ENCODE measurements around the gene CCR8. TPM values are rescaled to one million over a fixed set of nuclear protein-coding genes. Genes with fewer than 3 reads are reported as not detected.
A peak's percentile ranks its signal among the peaks of the same experiment; 100 is the strongest.

Gene CCR8
- total and polyA plus RNA-seq, 12 donors, result not detected

DNA sequence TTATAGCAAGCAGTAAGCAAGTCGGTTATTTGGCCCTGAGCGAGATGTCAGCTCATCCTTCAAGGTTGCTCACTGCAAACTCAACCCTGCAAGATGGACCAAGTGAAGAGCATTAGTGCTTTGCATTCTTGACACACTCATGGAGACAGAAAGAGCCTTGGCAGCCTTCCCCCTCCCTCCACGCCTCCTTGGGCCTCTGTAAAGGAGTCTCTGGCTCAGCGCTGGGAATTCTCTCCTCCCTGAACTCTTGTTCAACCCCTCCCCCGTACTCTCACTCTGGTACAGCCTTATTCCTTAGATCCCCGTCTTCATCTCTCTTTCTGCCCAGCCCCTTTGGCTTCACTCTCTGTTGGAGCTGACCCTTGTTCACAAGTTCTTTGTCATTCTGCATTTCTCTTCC lies 47.5 kb upstream of the CCR8 start:
- peaks cover 0 to 45% (median 4%) of the 10 kb centered on the region in 9 donors for H3K4me1 ChIP-seq
- no peak overlapping the region for H3K4me3 ChIP-seq
- no peaks in the 10 kb centered on the region for H3K27me3 ChIP-seq
- no peaks in the 10 kb centered on the region for H3K9me3 ChIP-seq
- TF ChIP-seq, protein P1, sequence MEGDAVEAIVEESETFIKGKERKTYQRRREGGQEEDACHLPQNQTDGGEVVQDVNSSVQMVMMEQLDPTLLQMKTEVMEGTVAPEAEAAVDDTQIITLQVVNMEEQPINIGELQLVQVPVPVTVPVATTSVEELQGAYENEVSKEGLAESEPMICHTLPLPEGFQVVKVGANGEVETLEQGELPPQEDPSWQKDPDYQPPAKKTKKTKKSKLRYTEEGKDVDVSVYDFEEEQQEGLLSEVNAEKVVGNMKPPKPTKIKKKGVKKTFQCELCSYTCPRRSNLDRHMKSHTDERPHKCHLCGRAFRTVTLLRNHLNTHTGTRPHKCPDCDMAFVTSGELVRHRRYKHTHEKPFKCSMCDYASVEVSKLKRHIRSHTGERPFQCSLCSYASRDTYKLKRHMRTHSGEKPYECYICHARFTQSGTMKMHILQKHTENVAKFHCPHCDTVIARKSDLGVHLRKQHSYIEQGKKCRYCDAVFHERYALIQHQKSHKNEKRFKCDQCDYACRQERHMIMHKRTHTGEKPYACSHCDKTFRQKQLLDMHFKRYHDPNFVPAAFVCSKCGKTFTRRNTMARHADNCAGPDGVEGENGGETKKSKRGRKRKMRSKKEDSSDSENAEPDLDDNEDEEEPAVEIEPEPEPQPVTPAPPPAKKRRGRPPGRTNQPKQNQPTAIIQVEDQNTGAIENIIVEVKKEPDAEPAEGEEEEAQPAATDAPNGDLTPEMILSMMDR (IDR thresholded peaks at IDR 0.05), result no peak
- no peak for ATAC-seq
- DNase-seq, result no peak
- H3K27ac ChIP-seq, result no peak overlapping the region
- WGBS, 2 donors, result 76 to 82% methylated on average over 6 of the region's 6 CpGs
- intact Hi-C loops (cut with DNase I), result no loop called here
- H3K36me3 ChIP-seq, result no peaks in the 10 kb centered on the region

DNA sequence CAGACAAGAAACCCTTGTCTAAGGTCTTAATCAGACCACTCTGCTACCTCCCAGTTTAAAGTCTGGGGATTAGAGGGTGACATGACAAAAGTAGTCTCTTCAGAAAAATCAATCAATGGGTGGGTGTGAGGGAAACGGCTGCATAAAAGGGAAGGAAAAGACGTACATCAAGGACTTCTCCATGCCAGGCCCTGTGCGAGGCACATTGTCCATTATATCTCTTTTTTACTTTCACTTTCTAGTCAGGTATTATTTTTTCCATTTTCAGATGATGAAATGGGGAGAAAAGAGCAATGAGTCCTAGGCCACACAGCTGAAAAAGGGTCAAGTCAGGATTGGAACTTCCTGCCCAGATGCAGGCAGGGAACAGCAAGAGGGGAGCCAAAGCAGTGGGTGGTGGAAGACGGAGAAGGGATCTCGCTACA lies 45.0 kb upstream of the CCR8 start:
- Histone ChIP-seq H3K4me1 (peaks cover 0 to 36% (median 4%) of the 10 kb centered on the region in 9 donors), H3K27ac (peak overlapping the region in 2 of 10 donors; percentile 7 to 35), H3K36me3 (no peaks in the 10 kb centered on the region), H3K4me3 (no peak overlapping the region), H3K9me3 (no peaks in the 10 kb centered on the region), H3K27me3 (no peaks in the 10 kb centered on the region)
- ATAC-seq (peak in 1 of 8 donors; percentile 41), DNase-seq (no peak)
- intact Hi-C loops (cut with DNase I), result no loop called here
- WGBS, 2 donors, result 52 to 60% methylated on average over 5 of the region's 5 CpGs
- TF ChIP-seq, protein P1 (IDR thresholded peaks at IDR 0.05), result no peak

DNA sequence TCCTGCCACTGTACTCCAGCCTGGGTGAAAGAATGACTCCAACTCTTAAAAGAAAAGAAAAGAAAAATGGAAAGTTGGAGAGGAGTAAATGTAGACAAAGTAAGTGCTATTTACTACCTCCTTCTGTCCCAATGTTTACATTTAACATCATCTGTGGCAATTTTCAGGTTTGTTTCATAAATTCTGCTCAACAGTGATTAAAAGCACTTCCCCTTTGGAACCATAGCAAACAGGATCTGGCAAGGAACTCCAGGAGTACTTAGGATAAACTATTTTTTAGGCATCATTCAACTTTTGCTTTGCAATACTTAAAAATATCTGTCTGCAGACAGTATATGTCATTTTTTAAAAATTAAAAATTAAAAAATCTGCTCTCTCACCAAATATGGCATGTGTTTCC lies 44.2 kb upstream of the CCR8 start:
- Histone ChIP-seq H3K4me1 (peaks cover 0 to 27% (median 0%) of the 10 kb centered on the region in 9 donors), H3K27ac (no peak overlapping the region), H3K9me3 (no peaks in the 10 kb centered on the region), H3K27me3 (no peaks in the 10 kb centered on the region), H3K36me3 (no peaks in the 10 kb centered on the region), H3K4me3 (no peak overlapping the region)
- TF ChIP-seq, protein P1 (IDR thresholded peaks at IDR 0.05), result no peak
- ATAC-seq (no peak), DNase-seq (no peak)
- intact Hi-C loops (cut with DNase I), result loop anchor here in 9 of 10 donors (5.0 kb wide), 5 partner anchors 78 to 178 kb away; partner anchors contain the start of genes XIRP1 (in 3 of the 9), GORASP1 (in 1 of the 9) and TTC21A (in 1 of the 9)

GRCh38 chr3:39286771-39287170 lies 42.7 kb upstream of the CCR8 start:
- Histone ChIP-seq H3K9me3 (no peaks in the 10 kb centered on the region), H3K36me3 (no peaks in the 10 kb centered on the region), H3K27me3 (no peaks in the 10 kb centered on the region), H3K27ac (no peak overlapping the region), H3K4me3 (no peak overlapping the region), H3K4me1 (peaks cover 0 to 13% (median 0%) of the 10 kb centered on the region in 9 donors)
- 90 to 93% methylated on average over 3 of the region's 3 CpGs for WGBS, 2 donors
- intact Hi-C loops (cut with DNase I), result loop anchor here in 9 of 10 donors (2.0 to 5.0 kb wide), 6 partner anchors 78 to 179 kb away; partner anchors contain the start of genes XIRP1 (in 3 of the 9), GORASP1 (in 1 of the 9) and TTC21A (in 1 of the 9)
- no peak for ATAC-seq
- TF ChIP-seq, protein P1 (IDR thresholded peaks at IDR 0.05), result no peak
- DNase-seq, result no peak

Measured in heart right ventricle (tissue), 16 donors.